Cardiac fibroblast (primary cell): ENCODE data around the gene CFAP97D2.
"Not testable (repeated sequence)": the region's sequence is repeated elsewhere in the genome, so short reads cannot be mapped to it uniquely, and the experiment has no call there.

Source experiments
- DNase-seq, 2 donors: peaks; one replicate each; pipeline versions ENCODE4 v3.0.0 to v3.0.0-alpha.2; 2010; ENCODE audit warnings: low read depth in 2 of 2
- H3K4me3 ChIP-seq, 2 donors: replicated peaks in 1 of 2; 1 replicate in 1 of 2; 2 replicates in 1 of 2; pipeline ENCODE4 v1.5.1; 2011; ENCODE audit warnings: low read depth in 2 of 2, low read length in 2 of 2, mild to moderate bottlenecking in 2 of 2, moderate library complexity in 1 of 2
- TF ChIP-seq, protein P1 (sequence below): IDR thresholded peaks from one replicate; pipeline ENCODE4 v1.5.1; 2011; ENCODE audit warnings: low read depth, mild to moderate bottlenecking, low read length, inconsistent platforms

Gene CFAP97D2

DNA sequence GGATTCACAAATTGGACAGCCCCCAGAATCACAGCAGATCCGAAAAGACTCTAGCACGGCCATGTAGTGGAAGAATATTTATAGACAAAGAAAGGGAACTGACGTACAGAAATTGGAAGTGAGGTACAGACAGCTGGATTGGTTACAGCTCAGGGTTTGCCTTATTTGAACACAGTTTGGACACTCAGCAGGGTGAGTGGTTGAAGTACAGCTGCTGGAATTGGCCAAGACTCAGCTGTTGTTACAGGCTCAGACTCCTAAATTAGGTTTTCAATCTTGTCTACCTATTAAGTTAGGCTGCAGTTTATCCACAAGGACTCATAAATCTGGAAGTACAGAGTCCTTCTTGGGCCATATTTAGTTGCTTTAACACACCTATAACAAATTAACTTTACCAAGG lies 5.8 kb upstream of the CFAP97D2 start:
- H3K4me3 ChIP-seq = no peak overlapping the region
- TF ChIP-seq, protein P1, sequence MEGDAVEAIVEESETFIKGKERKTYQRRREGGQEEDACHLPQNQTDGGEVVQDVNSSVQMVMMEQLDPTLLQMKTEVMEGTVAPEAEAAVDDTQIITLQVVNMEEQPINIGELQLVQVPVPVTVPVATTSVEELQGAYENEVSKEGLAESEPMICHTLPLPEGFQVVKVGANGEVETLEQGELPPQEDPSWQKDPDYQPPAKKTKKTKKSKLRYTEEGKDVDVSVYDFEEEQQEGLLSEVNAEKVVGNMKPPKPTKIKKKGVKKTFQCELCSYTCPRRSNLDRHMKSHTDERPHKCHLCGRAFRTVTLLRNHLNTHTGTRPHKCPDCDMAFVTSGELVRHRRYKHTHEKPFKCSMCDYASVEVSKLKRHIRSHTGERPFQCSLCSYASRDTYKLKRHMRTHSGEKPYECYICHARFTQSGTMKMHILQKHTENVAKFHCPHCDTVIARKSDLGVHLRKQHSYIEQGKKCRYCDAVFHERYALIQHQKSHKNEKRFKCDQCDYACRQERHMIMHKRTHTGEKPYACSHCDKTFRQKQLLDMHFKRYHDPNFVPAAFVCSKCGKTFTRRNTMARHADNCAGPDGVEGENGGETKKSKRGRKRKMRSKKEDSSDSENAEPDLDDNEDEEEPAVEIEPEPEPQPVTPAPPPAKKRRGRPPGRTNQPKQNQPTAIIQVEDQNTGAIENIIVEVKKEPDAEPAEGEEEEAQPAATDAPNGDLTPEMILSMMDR = no peak
- no peak for DNase-seq

GRCh38 chr13:114173745-114174144 lies 5.3 kb upstream of the CFAP97D2 start:
- peak in 1 of 2 donors; percentile 12 for DNase-seq
- no peak overlapping the region for H3K4me3 ChIP-seq
- TF ChIP-seq, protein P1 = no peak

GRCh38 chr13:114174529-114174961 lies 4.5 kb upstream of the CFAP97D2 start:
- TF ChIP-seq, protein P1 = no peak
- H3K4me3 ChIP-seq = no peak overlapping the region
- peak in 1 of 2 donors; percentile 60 for DNase-seq

GRCh38 chr13:114176359-114176902 lies 2.6 kb upstream of the CFAP97D2 start:
- H3K4me3 ChIP-seq, DNase-seq: not testable (repeated sequence)

DNA sequence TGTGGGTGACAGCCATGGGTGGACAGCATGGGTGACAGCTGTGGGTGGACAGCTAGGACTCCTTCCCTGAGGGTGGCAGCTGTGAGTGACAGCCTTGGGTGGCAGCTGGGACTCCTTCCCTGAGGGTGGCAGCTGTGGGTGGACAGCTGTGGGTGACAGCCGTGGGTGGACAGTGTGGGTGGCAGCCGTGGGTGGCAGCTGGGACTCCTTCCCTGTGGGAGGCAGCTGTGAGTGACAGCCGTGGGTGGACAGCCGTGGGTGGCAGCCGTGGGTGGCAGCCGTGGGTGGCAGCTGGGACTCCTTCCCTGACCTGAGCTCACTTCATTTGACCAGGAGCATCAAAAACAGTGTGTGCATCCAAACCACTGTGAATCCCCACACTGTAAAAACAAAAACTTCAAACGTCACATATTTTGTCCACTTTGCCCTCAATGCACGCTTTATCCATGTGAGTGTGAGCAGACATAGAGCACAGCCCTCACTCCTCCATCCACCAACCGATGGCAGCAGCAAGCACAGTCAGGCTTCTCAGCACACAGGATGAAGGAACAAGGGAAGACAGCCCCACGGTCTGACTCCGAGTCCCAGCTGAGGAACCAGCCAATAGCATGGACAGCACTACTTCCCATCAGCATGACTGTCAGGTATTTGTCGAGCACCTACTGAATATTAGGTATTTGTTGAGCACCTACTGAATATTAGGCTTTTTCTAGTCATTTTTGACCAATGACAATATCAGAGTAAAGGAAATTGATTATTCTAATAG lies 1.6 kb upstream of the CFAP97D2 start:
- TF ChIP-seq, protein P1 = no peak
- DNase-seq = no peak
- no peak overlapping the region for H3K4me3 ChIP-seq

- TF ChIP-seq, protein P1 = no peak
- DNase-seq = no peak
- H3K4me3 ChIP-seq = no peak overlapping the region
These were observed 6.3 kb downstream of the CFAP97D2 start for GRCh38 chr13:114185182-114185971.

DNA sequence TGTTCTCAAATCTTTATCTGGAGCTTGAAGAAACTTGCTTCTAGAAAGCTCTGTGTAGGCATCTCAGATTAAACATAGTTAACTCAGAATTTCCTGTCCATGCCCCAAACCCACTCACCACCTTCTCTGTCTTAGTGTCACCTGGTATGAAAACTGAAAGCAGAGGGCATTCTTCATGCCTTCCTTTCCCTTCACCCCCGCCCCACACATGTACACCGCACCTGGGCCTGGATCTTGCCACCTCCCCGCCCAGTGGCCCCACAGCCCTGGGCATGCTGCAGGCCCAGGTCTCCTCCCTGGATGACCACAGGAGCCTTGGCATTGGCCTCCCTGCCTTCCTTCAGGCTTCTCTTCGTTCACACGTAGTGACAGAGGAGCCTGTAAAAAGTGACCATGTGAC lies 15.8 kb downstream of the CFAP97D2 start:
- no peak for DNase-seq
- H3K4me3 ChIP-seq = no peak overlapping the region
- TF ChIP-seq, protein P1 = no peak
